Heart left ventricle (tissue), 13 donors: ENCODE measurements around the gene OR8S1.

Experiments
- CTCF ChIP-seq, 12 donors: fragments of 200-600 bp; sonication (generic) in 4 of 12; IDR thresholded peaks; one replicate each; pipeline versions ENCODE4 v1.5.0 to v1.8.0; 2018 to 2022; ENCODE audit warnings: antibody characterized with exemption in 12 of 12, mild to moderate bottlenecking in 5 of 12
- POLR2A ChIP-seq, 2 donors: fragments of 450-650 bp; IDR thresholded peaks; one replicate each; pipeline ENCODE4 v1.6.1; 2017; ENCODE audit warnings: antibody characterized with exemption in 2 of 2, mild to moderate bottlenecking in 2 of 2, moderate library complexity in 2 of 2
- donor health status: ischemic (EF 13 %, LVEDD 7.1; RV severe dilation, severe dysfunction).
- donor health status: DM: no; HTN: yes; CAD: no.
- donor health status: DM: no; HTN: no; CAD: no.
- donor health status: ischemic (EF 25% LVEDD 6.9; RV normal size, moderate dysfunction).
- donor health status: ischemic (EF 25% LVEDD 5.7; RV mildly dilated, moderate dysfunction).
- donor health status: ischemic (EF 35%, LVEDD 5.7; RV mildly dilated, moderate dysfunction).
- donor health status: nonischemic (EF 11% LVEDD 7.7; RV severe dilation, severe dysfunction).
- donor health status: DM: yes; HTN: yes; CAD: no.
- donor health status: PGD.
- donor health status: ischemic (EF 29% LVEDD 5.4; RV normal size, mild dysfunction).
- donor health status: nonischemic (EF 23%, LVEDD 6.1; RV moderate dilation, normal function).

- no peak for TF ChIP-seq CTCF (IDR thresholded peaks at IDR 0.05)
- TF ChIP-seq POLR2A (IDR thresholded peaks at IDR 0.05) = no peak
These were observed 31.2 kb downstream of the OR8S1 start for GRCh38 chr12:48556631-48557030.
